GM21825 (cell line): Measurements from ENCODE around the gene B3GNT9.

Experiments
- ATAC-seq: cut with Tn5 transposase; IDR thresholded peaks from one replicate; pipeline ENCODE4 v1.9.1; 2021; ENCODE audit warnings: mild to moderate bottlenecking, moderate library complexity; ENCODE audit not compliant: unreplicated experiment

B3GNT9 gene

DNA sequence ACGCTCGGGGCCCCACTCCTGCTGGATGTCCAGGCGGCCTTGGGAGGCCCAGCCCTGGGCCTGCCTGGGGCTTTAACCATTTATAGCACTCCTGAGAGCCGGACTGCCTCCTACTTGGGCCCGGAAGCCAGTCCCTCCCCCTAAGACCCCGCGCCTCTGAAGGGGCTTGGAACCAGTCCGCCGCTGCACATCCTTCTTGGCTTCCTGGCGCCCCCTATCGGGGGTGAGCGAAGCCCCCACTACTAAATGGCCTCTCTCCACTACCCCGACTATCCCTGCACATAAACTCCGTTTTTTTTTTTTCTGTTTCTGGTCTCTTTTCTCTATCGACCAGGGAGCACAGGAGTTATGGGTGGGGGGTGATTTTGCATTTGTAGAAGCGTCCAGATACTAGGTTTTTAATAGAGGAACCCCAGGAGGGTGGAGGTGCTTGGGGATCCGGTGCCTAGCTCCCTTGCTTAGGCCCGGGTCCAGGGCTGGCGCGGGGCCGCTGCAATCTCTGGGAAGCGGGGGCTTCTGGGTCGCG, 18.9 kb upstream of the B3GNT9 start:
- ATAC-seq = no peak

DNA sequence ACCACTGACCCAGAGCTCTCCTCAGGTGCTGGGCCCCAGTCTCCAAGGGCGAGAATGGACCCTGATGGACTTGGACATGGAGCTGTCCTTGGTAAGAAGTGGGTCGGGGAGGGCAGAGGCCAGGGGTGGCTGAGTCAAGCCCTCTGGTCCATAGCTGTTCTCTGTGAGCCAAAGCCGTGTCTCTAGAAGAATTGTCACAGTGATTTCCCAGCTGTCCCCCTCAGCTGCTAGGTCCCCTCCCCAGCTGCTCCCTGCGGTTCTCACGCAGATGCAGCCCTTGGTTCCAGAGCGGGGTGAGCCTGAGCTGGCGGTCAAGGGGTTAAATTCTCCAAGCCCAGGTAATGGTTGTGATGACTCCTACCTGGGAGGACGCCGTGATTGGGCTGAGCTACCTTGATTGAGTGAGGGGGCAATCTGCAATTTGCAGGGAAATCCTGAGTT, 18.2 kb upstream of the B3GNT9 start:
- ATAC-seq = no peak

DNA sequence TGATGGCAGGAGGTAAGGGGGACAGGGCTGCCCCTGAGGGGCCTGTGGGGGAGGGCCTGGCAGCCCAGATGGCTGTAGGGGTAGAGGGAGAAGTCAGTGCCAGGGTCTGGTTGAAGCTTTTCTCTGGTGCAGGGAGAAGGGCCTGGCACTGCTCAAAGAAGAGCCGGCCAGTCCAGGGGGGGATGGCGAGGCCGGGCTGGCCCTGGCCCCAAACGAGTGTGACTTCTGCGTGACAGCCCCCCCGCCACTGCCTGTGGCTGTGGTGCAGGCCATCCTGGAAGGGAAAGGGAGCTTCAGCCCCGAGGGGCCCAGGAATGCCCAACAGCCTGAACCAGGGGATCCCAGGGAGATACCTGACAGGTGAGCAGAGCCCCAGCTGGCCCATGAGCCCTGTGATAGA, 16.8 kb upstream of the B3GNT9 start:
- no peak for ATAC-seq

DNA sequence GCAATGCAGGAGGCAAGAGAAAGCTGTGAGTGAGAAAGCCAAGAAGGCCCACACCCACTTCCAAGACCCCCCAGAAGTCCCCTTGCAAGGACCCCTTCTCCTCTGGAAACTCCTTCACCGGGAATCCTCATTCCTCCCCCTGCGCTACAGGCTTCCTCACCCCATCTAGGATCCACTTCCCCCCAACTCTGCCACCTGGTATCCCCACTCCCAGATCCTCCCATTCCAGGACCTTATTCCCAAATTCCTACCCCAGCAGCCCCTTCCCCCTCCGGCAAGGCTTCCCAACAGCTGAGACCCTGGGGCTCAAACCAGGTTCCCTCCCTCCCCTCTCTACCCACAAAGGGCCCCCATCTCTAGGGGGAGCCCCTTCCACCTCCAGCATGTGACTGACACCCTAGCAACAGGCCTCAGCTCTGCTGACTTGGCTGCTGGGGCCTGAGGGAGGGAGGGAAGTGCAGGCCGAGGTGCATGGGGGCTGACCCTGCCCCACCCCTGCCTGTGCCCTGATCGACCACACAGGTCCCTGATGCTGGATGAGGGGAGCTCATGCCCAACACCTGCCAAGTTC, 15.9 kb upstream of the B3GNT9 start:
- ATAC-seq = no peak

DNA sequence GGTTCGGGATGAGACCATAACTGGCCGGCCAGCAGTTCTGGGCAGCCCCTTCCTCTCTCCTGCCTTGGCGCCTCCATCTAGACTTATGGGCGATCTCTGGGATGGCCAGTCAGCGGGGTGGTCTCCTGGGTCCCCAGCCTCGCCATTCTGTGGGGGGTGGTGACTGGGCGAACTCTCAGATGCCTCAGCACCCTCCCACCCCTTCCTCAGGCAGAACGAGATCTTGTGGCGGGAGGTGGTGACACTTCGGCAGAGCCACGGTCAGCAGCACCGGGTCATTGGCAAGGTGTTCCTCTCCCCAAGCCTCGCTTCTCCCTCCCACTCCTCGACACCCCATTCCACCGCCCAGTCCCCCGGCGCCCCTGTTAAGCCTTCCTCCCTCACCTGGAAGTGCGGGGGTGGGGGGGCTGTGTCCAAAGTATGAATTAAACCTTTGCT, 15.3 kb upstream of the B3GNT9 start:
- ATAC-seq = no peak

DNA sequence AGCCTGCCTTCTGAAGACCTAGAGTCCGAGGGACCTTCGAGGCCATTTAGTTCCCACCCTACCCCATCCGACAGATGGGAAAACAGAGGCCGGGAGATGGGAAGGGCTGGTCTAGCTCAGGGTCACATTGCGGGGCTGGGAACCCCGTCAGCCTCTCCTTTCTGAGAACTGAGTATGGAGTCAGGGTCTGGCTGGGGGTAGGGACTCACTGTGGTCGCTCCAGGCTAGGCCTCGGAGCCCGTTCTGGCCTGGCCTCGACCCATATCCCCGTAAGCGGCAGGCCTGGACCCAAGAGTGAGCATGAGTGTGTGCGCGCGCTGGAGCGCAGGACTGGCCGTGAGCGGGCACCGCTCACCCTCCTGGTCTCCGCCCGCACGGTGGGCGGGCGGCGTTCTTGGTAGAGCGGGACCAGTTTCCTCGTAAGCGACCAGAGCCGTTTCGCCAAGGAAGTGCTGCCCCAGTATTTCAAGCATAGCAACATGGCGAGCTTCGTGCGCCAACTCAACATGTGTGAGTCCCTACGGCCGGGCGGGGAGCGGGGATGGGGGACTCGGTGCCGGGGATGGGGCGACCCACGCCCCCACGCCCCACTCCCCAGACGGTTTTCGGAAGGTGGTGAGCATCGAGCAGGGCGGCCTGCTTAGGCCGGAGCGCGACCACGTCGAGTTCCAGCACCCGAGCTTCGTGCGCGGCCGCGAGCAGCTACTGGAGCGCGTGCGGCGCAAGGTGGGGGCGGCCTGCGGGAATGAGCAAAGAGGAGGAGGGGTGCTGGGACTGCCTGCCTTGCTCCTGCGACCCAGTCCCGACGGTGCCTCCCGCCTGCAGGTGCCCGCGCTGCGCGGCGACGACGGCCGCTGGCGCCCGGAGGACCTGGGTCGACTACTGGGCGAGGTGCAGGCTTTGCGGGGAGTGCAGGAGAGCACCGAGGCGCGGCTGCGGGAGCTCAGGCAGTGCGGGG, 14.6 kb upstream of the B3GNT9 start:
- no peak for ATAC-seq

DNA sequence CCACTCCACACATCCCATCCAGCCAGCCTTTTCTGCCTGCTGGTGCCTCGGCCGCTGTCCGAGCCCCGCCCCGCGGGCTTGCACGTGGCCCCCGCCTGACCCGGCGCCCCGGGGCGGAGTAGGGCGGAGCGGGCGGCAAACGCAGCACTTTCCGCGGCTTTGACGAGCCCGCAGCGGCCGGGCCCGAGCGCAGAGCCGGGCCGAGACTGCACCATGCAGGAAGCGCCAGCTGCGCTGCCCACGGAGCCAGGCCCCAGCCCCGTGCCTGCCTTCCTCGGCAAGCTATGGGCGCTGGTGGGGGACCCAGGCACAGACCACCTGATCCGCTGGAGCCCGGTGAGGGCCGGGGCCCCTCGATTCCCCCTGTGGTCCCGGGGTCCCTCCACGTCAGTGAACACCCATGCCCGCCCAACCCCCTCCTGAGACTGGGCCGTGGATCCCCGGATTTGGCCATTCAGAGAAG, 13.8 kb upstream of the B3GNT9 start, which contains the start of gene HSF4:
Gene HSF4 (plus strand): TSS at position 147 of the 463 bp plus-strand sequence. CDS start 67 bp downstream, at position 214.
- no peak for ATAC-seq

DNA sequence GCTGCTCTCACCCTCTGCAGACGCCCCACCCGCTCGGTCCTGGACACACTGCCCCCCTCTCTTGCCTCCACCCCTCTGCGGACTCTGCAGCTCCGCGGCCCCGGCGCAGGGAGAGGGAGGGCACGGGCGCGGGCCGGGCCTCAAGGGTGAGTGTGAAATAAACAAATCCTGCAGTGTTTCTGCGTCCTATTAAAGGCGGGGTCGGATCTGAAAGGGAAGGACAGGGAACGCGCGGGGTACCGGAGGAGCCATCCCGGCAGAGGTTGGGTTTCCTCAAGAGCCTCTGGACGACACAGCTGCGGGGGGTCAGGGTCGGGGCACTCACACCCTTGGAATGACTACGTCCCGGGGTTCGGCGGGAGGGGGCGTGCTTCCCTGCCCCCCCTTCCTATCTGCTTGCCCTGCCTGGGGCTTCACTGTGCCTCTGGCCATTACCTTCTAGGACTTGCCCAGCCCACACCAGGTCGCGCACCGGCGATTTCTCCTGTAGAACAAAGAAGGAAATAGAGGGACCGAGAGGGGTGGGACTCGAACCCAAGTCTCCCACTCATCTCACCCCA, 13.3 kb upstream of the B3GNT9 start:
- ATAC-seq = no peak

DNA sequence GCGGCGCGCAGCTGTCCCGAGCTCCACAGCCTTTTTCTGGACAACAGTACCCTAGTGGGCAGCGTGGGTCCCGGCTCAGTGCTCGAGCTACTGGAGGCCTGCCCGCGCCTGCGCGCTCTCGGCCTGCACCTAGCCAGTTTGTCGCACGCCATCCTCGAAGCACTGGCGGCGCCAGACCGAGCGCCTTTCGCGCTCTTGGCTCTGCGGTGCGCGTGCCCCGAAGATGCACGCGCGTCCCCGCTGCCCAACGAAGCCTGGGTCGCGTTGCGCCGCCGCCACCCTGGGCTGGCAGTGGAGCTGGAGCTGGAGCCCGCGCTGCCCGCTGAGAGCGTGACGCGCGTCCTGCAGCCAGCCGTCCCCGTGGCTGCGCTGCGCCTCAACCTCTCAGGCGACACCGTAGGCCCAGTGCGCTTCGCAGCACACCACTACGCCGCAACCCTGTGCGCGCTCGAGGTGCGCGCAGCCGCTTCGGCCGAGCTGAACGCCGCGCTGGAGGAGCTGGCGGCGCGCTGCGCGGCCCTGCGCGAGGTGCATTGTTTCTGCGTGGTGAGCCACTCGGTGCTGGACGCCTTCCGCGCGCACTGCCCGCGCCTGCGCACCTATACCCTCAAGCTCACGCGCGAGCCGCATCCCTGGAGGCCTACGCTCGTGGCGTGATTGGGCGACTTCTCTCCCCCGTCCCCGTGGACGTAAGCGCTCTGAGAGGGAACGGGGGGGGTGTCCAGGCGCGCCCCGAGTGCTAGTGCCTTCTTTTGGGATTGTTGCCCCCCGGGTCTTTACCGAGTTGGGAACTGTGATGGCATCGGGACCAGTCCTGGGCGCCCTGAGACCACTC, 12.6 kb upstream of the B3GNT9 start:
- ATAC-seq = no peak

DNA sequence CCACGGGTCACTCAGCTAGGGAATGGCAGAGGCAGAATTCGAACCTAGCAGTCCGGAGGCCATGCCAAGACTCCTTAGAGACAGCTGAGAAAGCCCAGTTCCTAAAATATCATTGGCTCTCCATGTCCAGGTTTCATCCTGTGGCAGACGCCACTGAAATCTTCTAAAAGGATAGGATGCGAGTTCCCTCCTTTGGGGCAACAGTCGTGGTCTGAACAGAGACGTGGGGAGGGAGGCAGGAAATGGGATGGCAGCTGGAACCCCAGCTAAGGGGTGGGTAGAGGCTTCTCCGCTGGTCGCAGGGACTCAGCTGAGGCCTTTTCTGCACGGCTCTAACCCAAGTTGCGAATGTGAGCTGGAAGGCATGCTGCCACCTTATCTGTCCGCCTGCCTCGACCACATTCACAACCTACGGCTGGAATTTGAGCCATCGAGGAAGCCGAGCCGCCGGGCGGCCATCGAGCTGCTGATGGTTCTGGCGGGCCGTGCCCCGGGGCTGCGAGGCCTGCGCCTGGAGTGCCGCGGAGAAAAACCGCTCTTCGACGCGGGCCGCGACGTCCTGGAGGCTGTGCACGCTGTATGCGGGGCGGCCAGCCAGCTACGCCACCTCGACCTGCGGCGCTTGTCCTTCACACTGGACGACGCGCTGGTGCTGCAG, 11.8 kb upstream of the B3GNT9 start:
- ATAC-seq = no peak

DNA sequence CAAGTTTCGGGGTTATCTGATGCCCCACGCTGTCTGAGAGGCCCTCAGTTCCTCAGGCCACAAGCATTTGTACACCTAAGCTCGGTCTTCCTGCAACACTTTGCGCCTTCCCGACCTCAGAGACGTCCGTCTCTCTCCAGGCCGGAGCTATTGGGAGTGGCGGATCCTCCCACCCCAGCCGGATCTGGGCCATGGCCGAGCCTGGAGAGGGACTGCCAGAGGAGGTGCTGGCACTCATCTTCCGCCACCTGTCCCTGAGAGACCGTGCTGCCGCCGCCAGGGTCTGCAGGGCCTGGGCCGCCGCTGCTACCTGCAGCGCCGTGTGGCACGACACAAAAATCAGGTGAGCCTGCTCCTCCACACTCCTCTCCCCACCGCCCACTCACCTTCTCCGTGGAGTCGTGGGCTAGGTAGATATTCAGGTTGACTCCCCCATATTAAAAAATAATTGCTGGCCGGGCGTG, 10.8 kb upstream of the B3GNT9 start:
- no peak for ATAC-seq

DNA sequence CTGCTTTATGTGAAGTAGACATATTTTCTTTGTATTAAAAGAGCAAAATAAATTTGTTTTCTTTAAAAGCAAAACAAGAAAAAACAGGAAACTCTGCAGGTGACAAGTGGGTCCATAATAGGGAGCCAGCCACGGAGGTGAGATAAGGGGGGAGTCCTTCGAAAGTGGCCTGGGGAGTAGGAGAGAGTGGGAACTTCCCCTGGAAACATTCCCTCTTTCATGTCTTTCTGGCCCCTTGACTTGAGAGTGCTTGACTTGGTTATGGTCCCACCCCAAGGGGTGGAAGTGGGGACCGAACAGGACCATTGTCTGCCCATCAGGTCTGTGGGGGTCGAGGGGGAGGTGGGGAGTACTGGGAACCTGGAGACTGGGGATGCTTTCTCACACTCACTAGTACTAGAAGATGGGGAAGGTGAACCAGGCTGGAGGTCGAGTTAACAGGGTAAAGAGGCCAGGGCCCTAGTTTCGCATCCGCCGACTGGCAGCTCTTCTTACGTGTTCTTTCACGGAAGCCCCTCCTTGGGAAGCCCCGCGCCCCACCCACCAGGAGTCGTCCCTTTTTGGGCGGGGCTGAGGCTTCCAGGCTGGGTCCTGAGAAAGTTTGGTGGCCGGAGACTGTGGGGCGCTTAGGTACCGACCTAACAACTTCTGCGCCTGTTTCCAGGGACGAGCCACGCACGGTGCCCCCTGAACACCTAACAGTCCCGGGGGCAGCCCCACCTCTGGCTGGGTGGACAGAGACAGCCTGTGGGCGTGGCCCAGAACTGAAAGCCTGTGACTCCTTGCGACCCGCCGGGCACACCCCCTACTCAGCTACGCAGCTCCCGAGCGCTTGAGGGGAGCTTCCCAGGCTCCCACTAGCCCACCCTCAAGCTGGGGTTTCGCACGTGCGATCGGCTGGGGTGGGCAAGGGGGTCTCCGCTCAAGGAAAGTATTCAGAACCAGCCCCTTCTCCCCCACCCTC, 8.1 kb upstream of the B3GNT9 start:
- ATAC-seq = peak; percentile 38

DNA sequence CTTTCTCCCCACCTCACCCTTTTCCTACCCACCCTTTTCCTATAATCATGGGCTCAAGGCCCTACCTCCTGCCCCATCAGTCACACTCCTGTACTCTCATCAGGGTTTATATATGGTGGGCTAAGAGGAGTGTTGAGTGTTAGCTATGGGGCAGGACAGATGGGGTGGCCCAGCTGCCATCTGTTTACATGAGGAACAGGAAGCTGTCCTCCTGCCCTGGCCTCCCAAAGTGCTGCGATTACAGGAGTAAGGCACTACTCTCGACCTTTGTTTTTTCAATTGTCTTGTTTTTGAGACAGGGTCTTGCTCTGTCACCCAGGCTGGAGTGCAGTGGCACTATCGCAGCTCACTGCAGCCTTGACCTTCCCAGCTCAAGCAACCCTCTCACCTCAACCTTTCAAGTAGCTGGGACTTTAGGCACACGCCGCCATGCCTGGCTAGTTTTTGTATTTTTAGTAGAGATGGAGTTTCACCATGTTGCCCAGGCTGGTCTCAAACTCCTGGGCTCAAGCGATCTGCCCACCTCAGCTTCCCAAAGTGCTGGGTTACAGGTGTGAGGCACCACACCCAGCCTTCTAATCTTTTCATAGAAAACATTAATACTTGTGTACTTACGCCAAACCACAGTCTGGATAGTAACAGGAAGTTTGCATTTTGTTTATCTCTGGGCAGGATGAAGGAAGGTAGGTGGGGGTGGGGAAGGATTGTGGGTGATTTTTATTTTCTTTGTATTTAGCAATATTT, 7.3 kb upstream of the B3GNT9 start:
- no peak for ATAC-seq

DNA sequence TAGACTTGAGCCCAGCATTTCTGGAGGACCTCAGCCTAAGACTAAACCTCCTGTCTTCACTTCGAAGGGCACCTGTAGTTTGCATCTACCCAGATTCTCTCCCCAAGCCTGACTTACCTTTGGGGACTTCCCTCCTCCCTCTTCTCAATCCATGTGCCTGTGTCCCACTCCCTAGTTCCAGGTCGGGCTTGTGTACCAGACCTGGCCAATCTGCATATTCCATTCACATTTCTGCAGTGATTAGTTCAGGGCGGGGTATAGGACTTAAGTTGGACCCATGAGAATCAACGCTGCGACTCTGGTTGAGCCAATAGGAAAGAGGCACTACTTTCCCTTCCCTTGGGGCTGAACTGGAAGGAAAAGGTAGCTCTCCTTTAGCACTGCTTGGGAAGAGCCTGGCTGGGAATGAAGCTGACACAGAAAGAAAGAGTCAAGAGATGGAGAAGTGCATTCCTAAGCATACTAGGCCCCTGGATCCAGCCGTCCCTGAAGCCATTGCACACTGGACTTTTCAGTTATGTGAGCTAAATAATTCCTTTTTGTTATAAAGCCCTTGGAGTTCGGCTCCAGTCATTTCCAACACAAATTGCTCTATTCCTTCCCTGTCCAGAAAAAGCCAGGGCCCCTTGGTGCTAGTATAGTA, 6.4 kb upstream of the B3GNT9 start:
- no peak for ATAC-seq

DNA sequence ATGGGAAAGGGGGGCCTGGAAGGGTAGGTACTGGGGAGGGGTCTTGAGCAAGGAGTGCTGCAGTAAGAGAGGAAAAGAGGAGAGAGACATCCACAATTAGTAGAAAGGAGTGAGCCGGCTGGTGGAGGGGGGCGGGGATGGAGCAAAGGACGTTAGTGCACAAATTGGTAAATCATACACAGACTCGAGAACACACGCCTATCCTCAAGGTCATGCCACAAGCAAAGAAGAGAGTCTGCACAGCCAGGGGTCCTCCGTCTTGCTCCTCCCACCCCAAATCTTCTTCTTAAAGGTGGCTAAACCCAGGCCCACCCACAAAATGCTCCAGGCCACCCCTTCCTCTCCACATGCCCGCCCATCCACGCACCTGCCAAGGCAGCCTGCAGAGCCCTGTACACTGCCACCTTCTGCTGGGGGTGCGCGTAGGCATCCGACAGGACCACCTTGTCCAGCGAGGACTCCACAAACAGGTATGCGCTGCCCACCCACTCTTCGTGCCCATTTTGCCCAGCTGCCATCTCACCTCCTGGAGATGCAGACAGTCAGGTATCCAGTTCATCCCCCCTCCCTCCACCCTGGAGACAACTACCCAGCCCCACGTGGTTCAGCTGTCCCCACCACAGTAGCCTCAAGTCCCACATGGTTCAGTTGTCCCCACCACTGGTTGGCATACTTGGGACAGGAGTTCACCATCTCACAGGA, 5.5 kb upstream of the B3GNT9 start:
- ATAC-seq = no peak

DNA sequence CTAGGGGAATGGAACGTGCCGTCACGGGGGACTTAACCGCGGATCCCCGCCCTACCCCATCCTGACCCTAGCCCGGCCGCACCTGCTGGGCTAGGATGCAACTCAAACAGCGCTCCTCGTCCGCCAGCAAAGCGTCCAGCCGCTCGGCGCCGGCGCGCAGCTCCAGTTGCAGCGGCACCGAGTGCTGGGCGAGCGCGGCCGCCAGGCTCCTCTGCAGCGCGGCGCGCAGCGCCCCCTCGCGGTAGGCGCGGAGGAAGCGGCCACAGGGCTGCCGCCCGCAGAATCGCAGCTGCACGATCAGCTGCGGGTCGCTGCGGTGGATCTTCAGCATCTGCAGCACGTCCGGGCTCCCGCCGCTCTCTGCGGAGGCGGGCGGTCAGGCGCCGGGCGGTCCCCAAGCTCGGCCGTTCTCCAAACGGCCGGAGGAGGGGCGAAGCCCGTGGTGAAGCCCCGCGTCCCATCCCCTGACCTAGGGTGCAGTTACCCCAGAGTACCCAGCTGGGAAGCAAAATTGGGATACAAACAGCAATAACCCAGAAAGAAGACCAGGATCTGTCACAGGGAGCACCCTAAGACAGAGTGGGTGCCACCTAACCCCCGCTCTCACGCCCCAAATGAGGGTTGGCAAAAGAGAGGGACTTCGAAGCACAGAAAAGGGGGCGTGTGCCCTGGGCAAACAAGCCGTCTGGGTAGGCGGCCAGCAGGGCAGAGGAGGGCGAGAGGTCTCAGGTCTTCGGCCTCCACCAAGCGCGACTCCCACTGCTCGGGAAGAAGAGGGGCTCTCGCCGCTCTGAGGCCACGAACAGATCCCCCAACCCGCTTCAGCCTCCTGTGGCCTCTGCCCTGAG, 4.7 kb upstream of the B3GNT9 start:
- ATAC-seq = peak; percentile 25
